ENCODE data around the gene ZNF69.
"Not testable (repeated sequence)": the region's sequence is repeated elsewhere in the genome, so short reads cannot be mapped to it uniquely, and the experiment has no call there.

ZNF69 gene

GRCh38 chr19:11894851-11895250, 7.3 kb downstream of the ZNF69 start:
- Histone ChIP-seq H3K9me3 (replicated peaks; ENCODE audit: insufficient read depth, low read length) (no peaks in the 10 kb centered on the region), H3K9me2 (replicated peaks; ENCODE audit: insufficient read depth, low read length) (no peaks in the 10 kb centered on the region), H3K27ac (ENCODE audit: low read length) (no peak overlapping the region), H3K4me1 (ENCODE audit: low read length) (no peaks in the 10 kb centered on the region), H3K9ac (ENCODE audit: low read length) (no peak overlapping the region), H3K36me3 (replicated peaks; ENCODE audit: insufficient read depth, low read length) (no peaks in the 10 kb centered on the region), H4K20me1 (ENCODE audit: insufficient read depth, low read length) (no peaks in the 10 kb centered on the region), H3K79me2 (ENCODE audit: low read length) (no peaks in the 10 kb centered on the region), H3K27me3 (replicated peaks; ENCODE audit: insufficient read depth, low read length) (no peaks in the 10 kb centered on the region), H2AFZ (ENCODE audit: low read length) (no peak overlapping the region), H3K4me2 (ENCODE audit: low read depth, low read length) (no peak overlapping the region), H3F3A (ENCODE audit: insufficient read depth, low read length) (no peaks in the 10 kb centered on the region), H3K4me3 (ENCODE audit: low read length) (no peak overlapping the region)
- DNase-seq, result no peak
- TF ChIP-seq EZH2phosphoT487 (IDR thresholded peaks at IDR 0.05; ENCODE audit: low read length), result no peak
- TF ChIP-seq CTCF (IDR thresholded peaks at IDR 0.05; ENCODE audit: low read length), result no peak
- TF ChIP-seq EZH2 (optimal IDR thresholded peaks at IDR 0.05; ENCODE audit: low read depth, low read length), result no peak

GRCh38 chr19:11902228-11902627, 14.6 kb downstream of the ZNF69 start:
- no peak for DNase-seq
- H2AFZ ChIP-seq (ENCODE audit: low read length), result no peak overlapping the region
- no peak overlapping the region for H3K4me2 ChIP-seq (ENCODE audit: low read depth, low read length)
- no peaks in the 10 kb centered on the region for H3K4me1 ChIP-seq (ENCODE audit: low read length)
- H3K27ac ChIP-seq (ENCODE audit: low read length), result no peak overlapping the region
- H3K27me3 ChIP-seq (replicated peaks; ENCODE audit: insufficient read depth, low read length), result no peaks in the 10 kb centered on the region
- no peak for TF ChIP-seq EZH2 (optimal IDR thresholded peaks at IDR 0.05; ENCODE audit: low read depth, low read length)
- no peak for TF ChIP-seq CTCF (IDR thresholded peaks at IDR 0.05; ENCODE audit: low read length)
- TF ChIP-seq EZH2phosphoT487 (IDR thresholded peaks at IDR 0.05; ENCODE audit: low read length), result no peak
- H3K79me2 ChIP-seq (ENCODE audit: low read length), result no peaks in the 10 kb centered on the region
- no peak overlapping the region for H3K4me3 ChIP-seq (ENCODE audit: low read length)
- no peak overlapping the region for H3K9ac ChIP-seq (ENCODE audit: low read length)
- no peaks in the 10 kb centered on the region for H3K9me2 ChIP-seq (replicated peaks; ENCODE audit: insufficient read depth, low read length)
- no peaks in the 10 kb centered on the region for H3K9me3 ChIP-seq (replicated peaks; ENCODE audit: insufficient read depth, low read length)
- H4K20me1 ChIP-seq (ENCODE audit: insufficient read depth, low read length), result no peaks in the 10 kb centered on the region
- H3F3A ChIP-seq (ENCODE audit: insufficient read depth, low read length), result no peaks in the 10 kb centered on the region
- H3K36me3 ChIP-seq (replicated peaks; ENCODE audit: insufficient read depth, low read length), result no peaks in the 10 kb centered on the region

GRCh38 chr19:11905928-11906327, 18.3 kb downstream of the ZNF69 start:
- Histone ChIP-seq H3K79me2 (ENCODE audit: low read length) (no peaks in the 10 kb centered on the region), H3K4me1 (ENCODE audit: low read length) (no peaks in the 10 kb centered on the region), H4K20me1 (ENCODE audit: insufficient read depth, low read length) (no peaks in the 10 kb centered on the region), H2AFZ (ENCODE audit: low read length) (no peak overlapping the region), H3K9me3 (replicated peaks; ENCODE audit: insufficient read depth, low read length) (no peaks in the 10 kb centered on the region), H3K4me2 (ENCODE audit: low read depth, low read length) (no peak overlapping the region), H3K9me2 (replicated peaks; ENCODE audit: insufficient read depth, low read length) (no peaks in the 10 kb centered on the region), H3K9ac (ENCODE audit: low read length) (no peak overlapping the region), H3K36me3 (replicated peaks; ENCODE audit: insufficient read depth, low read length) (no peaks in the 10 kb centered on the region), H3K27me3 (replicated peaks; ENCODE audit: insufficient read depth, low read length) (no peaks in the 10 kb centered on the region), H3K27ac (ENCODE audit: low read length) (no peak overlapping the region), H3F3A (ENCODE audit: insufficient read depth, low read length) (no peaks in the 10 kb centered on the region), H3K4me3 (ENCODE audit: low read length) (no peak overlapping the region)
- TF ChIP-seq EZH2phosphoT487 (IDR thresholded peaks at IDR 0.05; ENCODE audit: low read length) (no peak), EZH2 (optimal IDR thresholded peaks at IDR 0.05; ENCODE audit: low read depth, low read length) (no peak), CTCF (IDR thresholded peaks at IDR 0.05; ENCODE audit: low read length) (no peak)
- DNase-seq, result no peak

- H3F3A ChIP-seq (ENCODE audit: insufficient read depth, low read length); H3K27me3 ChIP-seq (replicated peaks; ENCODE audit: insufficient read depth, low read length); H3K36me3 ChIP-seq (replicated peaks; ENCODE audit: insufficient read depth, low read length); H3K9me3 ChIP-seq (replicated peaks; ENCODE audit: insufficient read depth, low read length); H3K9ac ChIP-seq (ENCODE audit: low read length); H3K4me1 ChIP-seq (ENCODE audit: low read length); H3K27ac ChIP-seq (ENCODE audit: low read length); H3K4me2 ChIP-seq (ENCODE audit: low read depth, low read length); H4K20me1 ChIP-seq (ENCODE audit: insufficient read depth, low read length); H3K9me2 ChIP-seq (replicated peaks; ENCODE audit: insufficient read depth, low read length); DNase-seq; H3K79me2 ChIP-seq (ENCODE audit: low read length); H2AFZ ChIP-seq (ENCODE audit: low read length); H3K4me3 ChIP-seq (ENCODE audit: low read length): not testable (repeated sequence)
Measured at GRCh38 chr19:11911937-11912336, 24.4 kb downstream of the ZNF69 start.

- not testable (repeated sequence) for H2AFZ ChIP-seq (ENCODE audit: low read length); H3K4me3 ChIP-seq (ENCODE audit: low read length); DNase-seq; H3K9me3 ChIP-seq (replicated peaks; ENCODE audit: insufficient read depth, low read length); H3K36me3 ChIP-seq (replicated peaks; ENCODE audit: insufficient read depth, low read length); H3K9ac ChIP-seq (ENCODE audit: low read length); H3K27ac ChIP-seq (ENCODE audit: low read length); H3K27me3 ChIP-seq (replicated peaks; ENCODE audit: insufficient read depth, low read length); H3K79me2 ChIP-seq (ENCODE audit: low read length); H3F3A ChIP-seq (ENCODE audit: insufficient read depth, low read length); H3K9me2 ChIP-seq (replicated peaks; ENCODE audit: insufficient read depth, low read length); H3K4me1 ChIP-seq (ENCODE audit: low read length); H4K20me1 ChIP-seq (ENCODE audit: insufficient read depth, low read length); H3K4me2 ChIP-seq (ENCODE audit: low read depth, low read length)
Measured at GRCh38 chr19:11914417-11915051, 27.0 kb downstream of the ZNF69 start.
